Liver (tissue), 9 donors: ENCODE data around the gene TMEM63B. TPM values are rescaled to one million over a fixed set of nuclear protein-coding genes. Genes with fewer than 3 reads are reported as not detected.
"Not testable (repeated sequence)": the region's sequence is repeated elsewhere in the genome, so short reads cannot be mapped to it uniquely, and the experiment has no call there.

ENCODE experiments used
- DNase-seq: peaks from one replicate; pipeline ENCODE4 v3.0.0-alpha.2; 2017; ENCODE audit warnings: low spot score
- H3K27ac ChIP-seq, 2 donors: one replicate each; pipeline ENCODE4 v1.7.0; 2013; ENCODE audit warnings: inconsistent platforms in 2 of 2, low read length in 2 of 2, control low read depth in 1 of 2, low read depth in 1 of 2, mild to moderate bottlenecking in 1 of 2
- H3K27me3 ChIP-seq, 4 donors: one replicate each; pipeline versions ENCODE4 v1.6.1 to v1.7.0; 2013; ENCODE audit warnings: low read length in 3 of 4, inconsistent platforms in 1 of 4, mild to moderate bottlenecking in 1 of 4, moderate library complexity in 1 of 4; ENCODE audit not compliant: control insufficient read depth in 4 of 4, insufficient read depth in 4 of 4
- H3K36me3 ChIP-seq, 4 donors: one replicate each; pipeline versions ENCODE4 v1.6.1 to v1.7.0; 2013; ENCODE audit warnings: low read length in 3 of 4, mild to moderate bottlenecking in 3 of 4, low read depth in 1 of 4, moderate library complexity in 1 of 4; ENCODE audit not compliant: control insufficient read depth in 4 of 4, insufficient read depth in 3 of 4
- H3K4me1 ChIP-seq, 4 donors: one replicate each; pipeline versions ENCODE4 v1.6.1 to v1.7.0; 2013; ENCODE audit warnings: low read length in 3 of 4, mild to moderate bottlenecking in 3 of 4, moderate library complexity in 1 of 4; ENCODE audit not compliant: control insufficient read depth in 4 of 4, insufficient read depth in 4 of 4
- H3K4me3 ChIP-seq, 3 donors: one replicate each; pipeline versions ENCODE4 v1.6.1 to v1.7.0; 2013; ENCODE audit warnings: low read length in 3 of 3, control low read depth in 1 of 3, low read depth in 1 of 3, mild to moderate bottlenecking in 1 of 3
- H3K9ac ChIP-seq, 2 donors: one replicate each; pipeline ENCODE4 v1.7.0; 2013; ENCODE audit warnings: low read length in 2 of 2, mild to moderate bottlenecking in 2 of 2, moderate library complexity in 2 of 2, control low read depth in 1 of 2, low read depth in 1 of 2
- H3K9me3 ChIP-seq, 4 donors: one replicate each; pipeline versions ENCODE4 v1.6.1 to v1.7.0; 2013; ENCODE audit warnings: low read length in 3 of 4; ENCODE audit not compliant: control insufficient read depth in 4 of 4
- CTCF ChIP-seq: fragments of 150-350 bp; IDR thresholded peaks from 2 replicates; pipeline ENCODE4 v1.5.1; 2017; ENCODE audit warnings: improper control_type of control experiment, low read depth, low read length; ENCODE audit not compliant: missing input control
- EGR1 ChIP-seq, 2 donors: IDR thresholded peaks; 2 replicates each; pipeline ENCODE4 v1.6.1; 2016 to 2018; ENCODE audit warnings: antibody characterized with exemption in 2 of 2, low read depth in 2 of 2
- FOXA1 ChIP-seq: IDR thresholded peaks from 2 replicates; pipeline ENCODE4 v1.6.1; 2016; ENCODE audit warnings: antibody characterized with exemption
- FOXA2 ChIP-seq: IDR thresholded peaks from 2 replicates; pipeline ENCODE4 v1.6.1; 2016; ENCODE audit warnings: antibody characterized with exemption
- HNF4A ChIP-seq, 2 donors: conservative IDR thresholded peaks; 2 replicates each; pipeline ENCODE4 v1.6.1; 2016; ENCODE audit warnings: antibody characterized with exemption in 2 of 2, mild to moderate bottlenecking in 2 of 2
- HNF4G ChIP-seq: IDR thresholded peaks from 2 replicates; pipeline ENCODE4 v1.6.1; 2016; ENCODE audit warnings: antibody characterized with exemption
- JUND ChIP-seq, 2 donors: IDR thresholded peaks; 2 replicates each; pipeline ENCODE4 v1.6.1; 2016; ENCODE audit warnings: antibody characterized with exemption in 2 of 2
- MAX ChIP-seq: IDR thresholded peaks from 2 replicates; pipeline ENCODE4 v1.6.1; 2016; ENCODE audit warnings: antibody characterized with exemption
- NR2F2 ChIP-seq: IDR thresholded peaks from 2 replicates; pipeline ENCODE4 v1.6.1; 2016; ENCODE audit warnings: antibody characterized with exemption
- RAD21 ChIP-seq, 2 donors: IDR thresholded peaks; 2 replicates each; pipeline ENCODE4 v1.6.1; 2016; ENCODE audit warnings: antibody characterized with exemption in 2 of 2, mild to moderate bottlenecking in 2 of 2
- SP1 ChIP-seq: IDR thresholded peaks from 2 replicates; pipeline ENCODE4 v1.6.1; 2018; ENCODE audit warnings: antibody characterized with exemption, mild to moderate bottlenecking
- TAF1 ChIP-seq: conservative IDR thresholded peaks from 2 replicates; pipeline ENCODE4 v1.6.1; 2016; ENCODE audit warnings: antibody characterized with exemption, mild to moderate bottlenecking
- YY1 ChIP-seq: IDR thresholded peaks from 2 replicates; pipeline ENCODE4 v1.6.1; 2016; ENCODE audit warnings: antibody characterized with exemption, mild to moderate bottlenecking
- ZBTB33 ChIP-seq: IDR thresholded peaks from 2 replicates; pipeline ENCODE4 v1.6.1; 2016; ENCODE audit warnings: antibody characterized with exemption
- WGBS: extraction: QIAGEN DNeasy Blood & Tissue Kit; methylation state at CpG from one replicate; pipeline ENCODE4 v1.1.7; 2013; 5-methylcytosine and 5-hydroxymethylcytosine counted together
- polyA plus RNA-seq, 2 donors: library from polyadenylated mRNA; stranded (reverse) in 1 of 2; unstranded in 1 of 2; fragments of 200-250 nt in 1 of 2; fragments of >200 nt in 1 of 2; fragmentation: Nextera tagmentation in 1 of 2; extraction: Ambion mirVana in 1 of 2; gene quantifications; one replicate each; pipeline versions ENCODE4 v1.2.1 to v1.2.3, GENCODE V29; 2013 to 2015
- total RNA-seq, 2 donors: library from RNA; depleted of rRNA; stranded (reverse); fragments of >200 nt; gene quantifications; one replicate each; pipeline ENCODE4 v1.2.3, GENCODE V29; 2014
- donor health status: healthy.
- donor health status: healthy.
- donor health status: healthy.
- donor health status: healthy.
- donor health status: healthy.

The TMEM63B gene
- total and polyA plus RNA-seq, 4 donors: 9.6 to 64.9 (median 37.6) TPM

GRCh38 chr6:44143731-44144130 lies 16.4 kb downstream of the TMEM63B start:
- no peak for TF ChIP-seq ZBTB33
- no peak for TF ChIP-seq SP1
- no peak for TF ChIP-seq JUND (IDR thresholded peaks at IDR 0.05)
- no peak for TF ChIP-seq RAD21 (IDR thresholded peaks at IDR 0.05)
- no peak for TF ChIP-seq TAF1
- no peak for TF ChIP-seq HNF4G
- no peak for TF ChIP-seq FOXA2
- no peak for TF ChIP-seq YY1
- TF ChIP-seq NR2F2: no peak
- TF ChIP-seq FOXA1: no peak
- no peak for TF ChIP-seq MAX
- Histone ChIP-seq H3K27ac (no peak overlapping the region), H3K36me3 (peaks cover 9 to 60% (median 44%) of the 10 kb centered on the region in 4 donors), H3K4me1 (peaks cover 3 to 23% (median 13%) of the 10 kb centered on the region in 4 donors), H3K4me3 (no peak overlapping the region), H3K9ac (no peak overlapping the region), H3K9me3 (no peaks in the 10 kb centered on the region), H3K27me3 (peaks cover 0 to 2% (median 0%) of the 10 kb centered on the region in 4 donors)
- WGBS: 98% methylated on average over 1 of the region's 1 CpG
- DNase-seq: no peak

- H3K4me3 ChIP-seq, H3K27ac ChIP-seq, H3K9me3 ChIP-seq, H3K9ac ChIP-seq, DNase-seq, H3K27me3 ChIP-seq: not testable (repeated sequence)
- peaks cover 13 to 61% (median 44%) of the 10 kb centered on the region in 4 donors for H3K36me3 ChIP-seq
- H3K4me1 ChIP-seq: peaks cover 3 to 23% (median 13%) of the 10 kb centered on the region in 4 donors
- TF ChIP-seq HNF4A (conservative IDR thresholded peaks at IDR 0.05): peak in 1 of 2 donors; percentile 10
- 30% methylated on average over 3 of the region's 3 CpGs for WGBS
Observed at GRCh38 chr6:44144536-44144935, 17.2 kb downstream of the TMEM63B start.

- peaks cover 0 to 2% (median 0%) of the 10 kb centered on the region in 4 donors for H3K27me3 ChIP-seq
- DNase-seq: no peak
- H3K9me3 ChIP-seq: no peaks in the 10 kb centered on the region
- no peak overlapping the region for H3K4me3 ChIP-seq
- no peak overlapping the region for H3K27ac ChIP-seq
- peaks cover 3 to 23% (median 13%) of the 10 kb centered on the region in 4 donors for H3K4me1 ChIP-seq
- H3K9ac ChIP-seq: no peak overlapping the region
- TF ChIP-seq FOXA2: no peak
- TF ChIP-seq NR2F2: no peak
- TF ChIP-seq SP1: no peak
- TF ChIP-seq FOXA1: no peak
- no peak for TF ChIP-seq CTCF
- no peak for TF ChIP-seq EGR1 (IDR thresholded peaks at IDR 0.05; ENCODE audit: low read depth in 2 of 2)
- TF ChIP-seq TAF1: no peak
- no peak for TF ChIP-seq RAD21 (IDR thresholded peaks at IDR 0.05)
- TF ChIP-seq JUND (IDR thresholded peaks at IDR 0.05): no peak
- TF ChIP-seq YY1: no peak
- no peak for TF ChIP-seq HNF4G
- H3K36me3 ChIP-seq: peaks cover 14 to 53% (median 36%) of the 10 kb centered on the region in 4 donors
Observed at GRCh38 chr6:44145839-44146238, 18.5 kb downstream of the TMEM63B start.
